Measurements from ENCODE around the gene ACVRL1.

ACVRL1 gene

GRCh38 chr12:51900323-51900889 lies 6.9 kb upstream of the ACVRL1 start:
- DNase-seq (ENCODE audit: low spot score) = no peak

GRCh38 chr12:51901121-51901817 lies 6.0 kb upstream of the ACVRL1 start:
- no peak for DNase-seq (ENCODE audit: low spot score)

GRCh38 chr12:51901881-51902280 lies 5.4 kb upstream of the ACVRL1 start:
- no peak for DNase-seq (ENCODE audit: low spot score)

GRCh38 chr12:51904951-51905470 lies 2.3 kb upstream of the ACVRL1 start:
- no peak for DNase-seq (ENCODE audit: low spot score)

- no peak for DNase-seq (ENCODE audit: low spot score)
Observed at GRCh38 chr12:51905471-51906429, 1.6 kb upstream of the ACVRL1 start.

GRCh38 chr12:51906430-51907082 lies 748 bp upstream of the ACVRL1 start:
- no peak for DNase-seq (ENCODE audit: low spot score)

- no peak for DNase-seq (ENCODE audit: low spot score)
Observed at GRCh38 chr12:51907856-51908425, 637 bp downstream of the ACVRL1 start.

- DNase-seq (ENCODE audit: low spot score) = no peak
Observed at GRCh38 chr12:51908876-51909592, 1.7 kb downstream of the ACVRL1 start.

- no peak for DNase-seq (ENCODE audit: low spot score)
Observed at GRCh38 chr12:51910168-51910567, 2.9 kb downstream of the ACVRL1 start.

GRCh38 chr12:51910691-51911090 lies 3.4 kb downstream of the ACVRL1 start:
- no peak for DNase-seq (ENCODE audit: low spot score)

- no peak for DNase-seq (ENCODE audit: low spot score)
Observed at GRCh38 chr12:51911307-51911706, 4.0 kb downstream of the ACVRL1 start.

GRCh38 chr12:51911788-51912711 lies 4.7 kb downstream of the ACVRL1 start:
- no peak for DNase-seq (ENCODE audit: low spot score)

GRCh38 chr12:51913071-51914033 lies 6.0 kb downstream of the ACVRL1 start:
- no peak for DNase-seq (ENCODE audit: low spot score)

GRCh38 chr12:51914034-51914923 lies 7.0 kb downstream of the ACVRL1 start:
- DNase-seq (ENCODE audit: low spot score) = no peak

GRCh38 chr12:51915003-51915625 lies 7.8 kb downstream of the ACVRL1 start:
- no peak for DNase-seq (ENCODE audit: low spot score)

GRCh38 chr12:51915951-51916350 lies 8.6 kb downstream of the ACVRL1 start:
- no peak for DNase-seq (ENCODE audit: low spot score)

GRCh38 chr12:51917041-51917590 lies 9.8 kb downstream of the ACVRL1 start:
- no peak for DNase-seq (ENCODE audit: low spot score)

All from putamen (tissue), 1 donor.